Measurements from ENCODE around the gene ATOSB. TPM values are rescaled to one million over a fixed set of nuclear protein-coding genes. Genes with fewer than 3 reads are reported as not detected.

Gene ATOSB
- total RNA-seq, 1 donor: 21.2 TPM

- H3K4me3 ChIP-seq (ENCODE audit: low read depth, low read length): no peak overlapping the region
- DNase-seq (ENCODE audit: low read depth): no peak
- TF ChIP-seq CTCF (IDR thresholded peaks at IDR 0.05; ENCODE audit: insufficient read depth, low read depth, low read length): no peak
Measured at GRCh38 chr9:35135988-35136387, 20.3 kb upstream of the ATOSB start.

GRCh38 chr9:35134920-35135319, 19.3 kb upstream of the ATOSB start:
- no peak overlapping the region for H3K4me3 ChIP-seq (ENCODE audit: low read depth, low read length)
- no peak for TF ChIP-seq CTCF (IDR thresholded peaks at IDR 0.05; ENCODE audit: insufficient read depth, low read depth, low read length)
- no peak for DNase-seq (ENCODE audit: low read depth)

GRCh38 chr9:35116898-35117551, 1.4 kb upstream of the ATOSB start:
- peak overlapping the region; percentile 92 for H3K4me3 ChIP-seq (ENCODE audit: low read depth, low read length)
- DNase-seq (ENCODE audit: low read depth): peak; percentile 93
- TF ChIP-seq CTCF (IDR thresholded peaks at IDR 0.05; ENCODE audit: insufficient read depth, low read depth, low read length): peak; percentile 97

- peak overlapping the region; percentile 92 for H3K4me3 ChIP-seq (ENCODE audit: low read depth, low read length)
- no peak for TF ChIP-seq CTCF (IDR thresholded peaks at IDR 0.05; ENCODE audit: insufficient read depth, low read depth, low read length)
- DNase-seq (ENCODE audit: low read depth): no peak
Measured at GRCh38 chr9:35116539-35116897, 856 bp upstream of the ATOSB start.

GRCh38 chr9:35114840-35115628, 628 bp downstream of the ATOSB start:
- H3K4me3 ChIP-seq (ENCODE audit: low read depth, low read length): peak overlapping the region; percentile 92
- DNase-seq (ENCODE audit: low read depth): peak; percentile 39
- no peak for TF ChIP-seq CTCF (IDR thresholded peaks at IDR 0.05; ENCODE audit: insufficient read depth, low read depth, low read length)

- peak; percentile 96 for DNase-seq (ENCODE audit: low read depth)
- peak overlapping the region; percentile 92 for H3K4me3 ChIP-seq (ENCODE audit: low read depth, low read length)
- TF ChIP-seq CTCF (IDR thresholded peaks at IDR 0.05; ENCODE audit: insufficient read depth, low read depth, low read length): no peak
Measured at GRCh38 chr9:35114113-35114839, 1.4 kb downstream of the ATOSB start.

All from fibroblast of villous mesenchyme (primary cell).